Vagina (tissue), 2 donors: ENCODE data around the gene MYO1E. TPM values are rescaled to one million over a fixed set of nuclear protein-coding genes. Genes with fewer than 3 reads are reported as not detected.

Source experiments
- DNase-seq, 2 donors: peaks; one replicate each; pipeline ENCODE4 v3.0.0-alpha.2; 2017; ENCODE audit errors: extremely low spot score in 2 of 2
- H3K27ac ChIP-seq: fragments of 200-600 bp; sonication (generic); one replicate; pipeline ENCODE4 v1.5.1; 2019
- H3K27me3 ChIP-seq: fragments of 200-600 bp; sonication (generic); one replicate; pipeline ENCODE4 v1.5.1; 2019
- H3K36me3 ChIP-seq, 2 donors: fragments of 200-600 bp; sonication (generic); one replicate each; pipeline ENCODE4 v1.5.1; 2017 to 2019
- H3K4me1 ChIP-seq: fragments of 200-600 bp; sonication (generic); one replicate; pipeline ENCODE4 v1.5.1; 2019
- H3K4me3 ChIP-seq, 2 donors: fragments of 200-600 bp; sonication (generic); 1 replicate in 1 of 2; 2 replicates in 1 of 2; pipeline ENCODE4 v1.5.1; 2016 to 2019
- H3K9me3 ChIP-seq: fragments of 200-600 bp; sonication (generic); one replicate; pipeline ENCODE4 v1.5.1; 2019
- POLR2A ChIP-seq, 2 donors: fragments of 450-650 bp; IDR thresholded peaks; one replicate each; pipeline ENCODE4 v1.6.1; 2017; ENCODE audit warnings: antibody characterized with exemption in 2 of 2, mild to moderate bottlenecking in 2 of 2, moderate library complexity in 2 of 2
- POLR2AphosphoS5 ChIP-seq, 2 donors: sonication (generic); formaldehyde crosslinking; IDR thresholded peaks; one replicate each; pipeline ENCODE4 v1.9.0; 2017; ENCODE audit warnings: antibody characterized with exemption in 2 of 2, mild to moderate bottlenecking in 2 of 2, low read depth in 1 of 2; ENCODE audit not compliant: insufficient read depth in 1 of 2
- intact Hi-C: fragments of 100-400 bp; cut with DNase I; formaldehyde crosslinking; loops from one replicate; pipeline ENCODE4 v1.15.1; 2023
- total RNA-seq: library from RNA; depleted of rRNA; stranded (reverse); fragments of >200 nt; gene quantifications from one replicate; pipeline ENCODE4 v1.2.3, GENCODE V29; 2016
- TF ChIP-seq, protein P1 (sequence below), 3 experiments: fragments of 450-650 bp in 2 of 3; fragments of 200-600 bp in 1 of 3; sonication (generic) in 1 of 3; IDR thresholded peaks; one replicate each; pipeline ENCODE4 v1.5.1; 2017 to 2019; ENCODE audit warnings: antibody characterized with exemption in 3 of 3, mild to moderate bottlenecking in 2 of 3, moderate library complexity in 2 of 3

MYO1E gene
- total RNA-seq, 1 donor from 2014 or later = 16.9 TPM

GRCh38 chr15:59294574-59295260 is 78.0 kb downstream of the MYO1E start:
- TF ChIP-seq POLR2AphosphoS5 (IDR thresholded peaks at IDR 0.05; ENCODE audit: insufficient read depth in 1 of 2, low read depth in 1 of 2) = peak in 1 of 2 donors; percentile 25
- TF ChIP-seq, protein P1, sequence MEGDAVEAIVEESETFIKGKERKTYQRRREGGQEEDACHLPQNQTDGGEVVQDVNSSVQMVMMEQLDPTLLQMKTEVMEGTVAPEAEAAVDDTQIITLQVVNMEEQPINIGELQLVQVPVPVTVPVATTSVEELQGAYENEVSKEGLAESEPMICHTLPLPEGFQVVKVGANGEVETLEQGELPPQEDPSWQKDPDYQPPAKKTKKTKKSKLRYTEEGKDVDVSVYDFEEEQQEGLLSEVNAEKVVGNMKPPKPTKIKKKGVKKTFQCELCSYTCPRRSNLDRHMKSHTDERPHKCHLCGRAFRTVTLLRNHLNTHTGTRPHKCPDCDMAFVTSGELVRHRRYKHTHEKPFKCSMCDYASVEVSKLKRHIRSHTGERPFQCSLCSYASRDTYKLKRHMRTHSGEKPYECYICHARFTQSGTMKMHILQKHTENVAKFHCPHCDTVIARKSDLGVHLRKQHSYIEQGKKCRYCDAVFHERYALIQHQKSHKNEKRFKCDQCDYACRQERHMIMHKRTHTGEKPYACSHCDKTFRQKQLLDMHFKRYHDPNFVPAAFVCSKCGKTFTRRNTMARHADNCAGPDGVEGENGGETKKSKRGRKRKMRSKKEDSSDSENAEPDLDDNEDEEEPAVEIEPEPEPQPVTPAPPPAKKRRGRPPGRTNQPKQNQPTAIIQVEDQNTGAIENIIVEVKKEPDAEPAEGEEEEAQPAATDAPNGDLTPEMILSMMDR (IDR thresholded peaks at IDR 0.05) = no peak
- no peaks in the 10 kb centered on the region for H3K27me3 ChIP-seq
- H3K36me3 ChIP-seq = no peaks in the 10 kb centered on the region
- peak overlapping the region; percentile 87 for H3K27ac ChIP-seq
- no peaks in the 10 kb centered on the region for H3K9me3 ChIP-seq
- DNase-seq = no peak
- H3K4me3 ChIP-seq = no peak overlapping the region
- H3K4me1 ChIP-seq = peaks cover 35% of the 10 kb centered on the region
- intact Hi-C loops = loop anchor here (10.0 kb wide), 1 partner anchor 80 kb away; the partner anchor contains the start of gene MYO1E

DNA sequence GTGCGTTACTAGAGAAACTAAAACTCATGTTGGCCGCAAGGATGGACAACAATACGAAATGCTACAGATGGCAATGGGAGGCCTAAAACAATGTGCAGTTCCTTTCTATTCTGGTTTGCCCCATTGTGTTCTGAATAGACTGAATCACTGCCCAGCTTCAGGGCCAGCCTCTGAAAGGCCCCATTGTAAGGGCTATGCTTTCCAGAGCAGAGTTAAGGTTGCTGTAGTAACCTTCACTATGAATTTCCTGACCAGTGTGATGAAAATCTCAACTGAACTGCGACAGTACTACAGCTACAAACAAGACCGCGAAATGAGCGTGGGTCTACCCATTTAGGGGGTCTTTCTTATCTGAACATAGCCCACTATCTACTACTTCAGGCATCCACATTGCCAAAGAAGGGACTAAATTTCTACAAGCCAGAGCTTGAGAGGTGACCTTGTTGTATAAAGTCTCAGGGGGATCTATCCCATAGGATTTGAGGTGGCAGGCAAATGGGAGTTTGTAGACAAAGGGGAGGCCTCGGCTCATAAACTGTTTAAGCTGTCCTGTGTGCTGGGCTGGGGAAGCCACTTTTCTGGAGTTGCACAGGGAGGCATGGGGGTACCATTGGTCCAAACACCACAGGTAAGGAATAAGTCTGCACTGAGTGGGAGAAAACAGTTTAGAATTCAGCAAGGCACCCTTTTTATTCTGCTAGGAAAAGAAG is 80.1 kb downstream of the MYO1E start:
- no peak for DNase-seq
- Histone ChIP-seq H3K27ac (peak overlapping the region; percentile 14), H3K9me3 (no peaks in the 10 kb centered on the region), H3K4me1 (peaks cover 32% of the 10 kb centered on the region), H3K4me3 (no peak overlapping the region), H3K36me3 (no peaks in the 10 kb centered on the region), H3K27me3 (no peaks in the 10 kb centered on the region)
- intact Hi-C loops = loop anchor here (10.0 kb wide), 1 partner anchor 82 kb away; the partner anchor contains the start of gene MYO1E
- TF ChIP-seq POLR2AphosphoS5 (IDR thresholded peaks at IDR 0.05; ENCODE audit: insufficient read depth in 1 of 2, low read depth in 1 of 2) (no peak), POLR2A (IDR thresholded peaks at IDR 0.05) (no peak)
- TF ChIP-seq, protein P1 (IDR thresholded peaks at IDR 0.05) = no peak

DNA sequence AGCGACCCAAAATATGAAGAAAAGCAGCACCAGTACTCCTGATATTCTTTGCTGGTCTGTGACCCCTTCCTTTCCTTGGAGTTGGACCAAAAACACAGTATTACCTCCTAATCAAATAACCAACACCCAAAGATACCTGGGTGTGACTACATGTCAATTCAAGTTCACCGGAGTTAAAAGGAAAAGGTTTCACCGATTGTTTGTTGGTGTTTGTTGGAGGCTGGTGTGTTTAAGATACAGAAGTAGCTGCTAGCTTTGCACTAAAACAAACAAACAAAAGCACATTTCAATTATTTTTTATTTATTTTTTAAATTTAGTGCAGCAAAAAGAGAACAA is 81.5 kb downstream of the MYO1E start:
- no peaks in the 10 kb centered on the region for H3K27me3 ChIP-seq
- intact Hi-C loops = loop anchor here (10.0 kb wide), 1 partner anchor 84 kb away; the partner anchor contains the start of gene MYO1E
- no peak for DNase-seq
- no peak overlapping the region for H3K27ac ChIP-seq
- H3K9me3 ChIP-seq = no peaks in the 10 kb centered on the region
- H3K36me3 ChIP-seq = no peaks in the 10 kb centered on the region
- H3K4me1 ChIP-seq = peaks cover 28% of the 10 kb centered on the region
- no peak for TF ChIP-seq POLR2A (IDR thresholded peaks at IDR 0.05)
- TF ChIP-seq POLR2AphosphoS5 (IDR thresholded peaks at IDR 0.05; ENCODE audit: insufficient read depth in 1 of 2, low read depth in 1 of 2) = no peak
- TF ChIP-seq, protein P1 (IDR thresholded peaks at IDR 0.05) = no peak
- no peak overlapping the region for H3K4me3 ChIP-seq

- Histone ChIP-seq H3K36me3 (no peaks in the 10 kb centered on the region), H3K4me3 (no peak overlapping the region), H3K4me1 (peaks cover 22% of the 10 kb centered on the region), H3K9me3 (no peaks in the 10 kb centered on the region), H3K27ac (no peak overlapping the region), H3K27me3 (no peaks in the 10 kb centered on the region)
- TF ChIP-seq, protein P1 (IDR thresholded peaks at IDR 0.05) = no peak
- TF ChIP-seq POLR2A (IDR thresholded peaks at IDR 0.05) (no peak), POLR2AphosphoS5 (IDR thresholded peaks at IDR 0.05; ENCODE audit: insufficient read depth in 1 of 2, low read depth in 1 of 2) (no peak)
- DNase-seq = no peak
- intact Hi-C loops = loop anchor here (10.0 kb wide), 1 partner anchor 84 kb away; the partner anchor contains the start of gene MYO1E
Measured at GRCh38 chr15:59290295-59291212, 82.1 kb downstream of the MYO1E start.
